Measurements from ENCODE around the gene ACAA2. TPM values are rescaled to one million over a fixed set of nuclear protein-coding genes. Genes with fewer than 3 reads are reported as not detected.

The ACAA2 gene, protein sequence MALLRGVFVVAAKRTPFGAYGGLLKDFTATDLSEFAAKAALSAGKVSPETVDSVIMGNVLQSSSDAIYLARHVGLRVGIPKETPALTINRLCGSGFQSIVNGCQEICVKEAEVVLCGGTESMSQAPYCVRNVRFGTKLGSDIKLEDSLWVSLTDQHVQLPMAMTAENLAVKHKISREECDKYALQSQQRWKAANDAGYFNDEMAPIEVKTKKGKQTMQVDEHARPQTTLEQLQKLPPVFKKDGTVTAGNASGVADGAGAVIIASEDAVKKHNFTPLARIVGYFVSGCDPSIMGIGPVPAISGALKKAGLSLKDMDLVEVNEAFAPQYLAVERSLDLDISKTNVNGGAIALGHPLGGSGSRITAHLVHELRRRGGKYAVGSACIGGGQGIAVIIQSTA
- 35.2 and 45.4 TPM in 2 replicates for total RNA-seq (2012; rRNA removed)

DNA sequence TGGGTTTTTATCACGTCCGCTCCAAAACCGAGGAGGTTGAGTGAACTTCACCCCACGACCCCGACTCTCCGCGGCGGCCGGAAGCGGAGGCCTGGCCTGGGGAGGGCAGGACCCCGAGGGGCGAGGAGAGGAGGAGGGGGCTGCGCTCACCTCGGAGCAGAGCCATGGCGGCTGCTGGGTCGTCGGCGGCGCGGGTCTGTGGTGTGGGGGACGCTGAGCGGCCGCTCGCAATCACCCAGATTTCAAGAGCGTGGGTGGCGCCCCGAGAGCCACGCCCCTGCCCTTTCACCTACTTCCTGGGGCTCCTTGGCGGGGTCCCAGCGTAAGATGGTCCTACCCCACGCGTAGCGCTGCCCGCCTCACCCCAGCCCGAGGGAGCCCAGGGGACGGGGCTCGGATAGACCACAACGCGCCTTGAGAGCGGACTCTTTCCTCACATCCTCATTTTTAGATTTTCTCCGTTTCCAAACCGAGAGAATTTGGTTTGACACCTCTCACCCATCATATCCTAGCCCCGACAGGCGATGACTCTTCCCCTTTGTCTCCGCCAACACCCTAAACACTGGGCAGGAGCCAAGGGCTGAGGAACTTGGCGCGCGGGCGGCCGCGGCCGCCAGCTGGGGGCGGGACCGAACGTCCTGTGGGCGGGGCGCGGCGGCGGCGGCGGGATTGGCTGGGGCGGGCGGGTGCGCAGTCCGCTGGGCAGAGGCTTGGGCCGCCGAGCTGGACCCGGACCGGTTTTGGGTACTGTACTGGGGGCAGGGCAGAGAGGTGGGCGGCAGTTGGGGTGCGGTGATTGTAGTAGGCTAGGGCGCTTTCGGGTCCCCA lies at the start of gene ACAA2:
ACAA2 (minus strand) TSS at position 215 of the 828 bp plus-strand sequence; CDS start at position 166, 49 bp downstream.
- peaks cover 4% of the 10 kb centered on the region for H3K9me3 ChIP-seq (replicated peaks; ENCODE audit: low read length)
- H3K4me1 ChIP-seq (ENCODE audit: control insufficient read depth, insufficient read depth, low read length), result peaks cover 17% of the 10 kb centered on the region
- peak within 1 kb of the TSS; percentile 98 for H3K9ac ChIP-seq (ENCODE audit: low read depth, low read length)
- no peaks in the 10 kb centered on the region for H3K36me3 ChIP-seq (ENCODE audit: insufficient read depth, low read length)
- peak within 1 kb of the TSS; percentile 99 for H3K4me3 ChIP-seq (ENCODE audit: low read length)
- no peaks in the 10 kb centered on the region for H3K27me3 ChIP-seq (ENCODE audit: control insufficient read depth, insufficient read depth, low read length)
- peak within 1 kb of the TSS; percentile 92 for H3K4me2 ChIP-seq (ENCODE audit: low read length)

DNA sequence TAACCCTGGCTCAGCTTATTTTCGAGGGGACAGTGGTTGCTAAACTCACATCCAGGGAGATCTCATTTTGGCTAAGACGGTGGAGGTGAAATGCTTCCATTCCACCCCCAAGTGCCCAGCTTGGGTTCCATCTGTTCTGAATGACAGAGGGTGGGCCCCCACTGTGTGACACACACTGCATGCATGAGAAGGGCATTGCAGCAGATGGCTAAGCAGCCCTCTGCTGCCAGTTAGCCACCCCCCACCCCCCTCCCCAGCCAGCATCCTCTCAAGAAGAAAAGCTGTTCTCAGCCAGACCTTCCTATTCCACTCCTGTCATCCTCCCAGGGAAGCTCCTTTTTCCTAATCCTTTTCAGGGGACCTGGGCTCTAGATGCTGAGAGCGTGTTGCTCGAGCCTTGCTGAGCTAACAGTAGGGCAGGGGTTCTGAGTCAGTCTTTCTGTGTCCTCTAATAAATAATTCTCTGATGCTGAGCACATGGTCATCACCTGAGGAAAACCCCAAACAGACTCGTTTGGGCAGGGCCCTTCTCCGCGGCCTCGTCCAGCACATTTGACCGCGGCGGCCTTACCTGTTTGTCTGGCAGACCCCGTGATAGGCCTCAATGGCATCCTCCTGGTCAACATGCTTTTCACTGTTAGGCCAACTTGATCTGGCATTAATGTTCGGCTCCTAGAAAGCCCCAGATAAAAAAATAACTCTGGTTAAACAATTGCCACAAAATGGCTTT lies 49.5 kb upstream of the ACAA2 start:
- H3K4me3 ChIP-seq (ENCODE audit: low read length), result no peak overlapping the region
- H3K27me3 ChIP-seq (ENCODE audit: control insufficient read depth, insufficient read depth, low read length), result peaks cover 10% of the 10 kb centered on the region
- H3K4me2 ChIP-seq (ENCODE audit: low read length), result no peak overlapping the region
- H3K9ac ChIP-seq (ENCODE audit: low read depth, low read length), result no peak overlapping the region
- no peaks in the 10 kb centered on the region for H3K9me3 ChIP-seq (replicated peaks; ENCODE audit: low read length)
- peaks cover 5% of the 10 kb centered on the region for H3K4me1 ChIP-seq (ENCODE audit: control insufficient read depth, insufficient read depth, low read length)
- no peaks in the 10 kb centered on the region for H3K36me3 ChIP-seq (ENCODE audit: insufficient read depth, low read length)

DNA sequence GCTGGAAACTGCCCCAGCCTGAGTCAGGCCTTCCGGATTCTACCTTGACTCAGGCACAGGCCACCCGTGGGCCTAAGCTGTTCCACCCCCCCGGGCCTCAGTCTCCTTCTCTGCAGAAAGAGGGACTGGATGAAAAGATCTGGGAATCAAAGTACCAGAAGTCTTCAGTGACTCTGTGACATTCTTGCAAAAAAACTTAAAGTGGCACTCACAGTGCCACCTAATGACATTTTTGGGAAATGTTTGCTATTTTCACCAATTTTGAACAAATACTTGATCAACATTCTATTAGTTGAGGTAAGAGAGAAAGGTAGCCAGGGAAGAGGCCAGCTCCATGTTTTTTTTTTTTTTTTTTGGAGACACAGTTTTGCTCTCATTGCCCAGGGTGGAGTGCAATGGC lies 48.3 kb upstream of the ACAA2 start:
- Histone ChIP-seq H3K9ac (ENCODE audit: low read depth, low read length) (no peak overlapping the region), H3K36me3 (ENCODE audit: insufficient read depth, low read length) (no peaks in the 10 kb centered on the region), H3K4me2 (ENCODE audit: low read length) (no peak overlapping the region), H3K4me1 (ENCODE audit: control insufficient read depth, insufficient read depth, low read length) (peaks cover 5% of the 10 kb centered on the region), H3K27me3 (ENCODE audit: control insufficient read depth, insufficient read depth, low read length) (peaks cover 10% of the 10 kb centered on the region), H3K4me3 (ENCODE audit: low read length) (no peak overlapping the region), H3K9me3 (replicated peaks; ENCODE audit: low read length) (no peaks in the 10 kb centered on the region)

DNA sequence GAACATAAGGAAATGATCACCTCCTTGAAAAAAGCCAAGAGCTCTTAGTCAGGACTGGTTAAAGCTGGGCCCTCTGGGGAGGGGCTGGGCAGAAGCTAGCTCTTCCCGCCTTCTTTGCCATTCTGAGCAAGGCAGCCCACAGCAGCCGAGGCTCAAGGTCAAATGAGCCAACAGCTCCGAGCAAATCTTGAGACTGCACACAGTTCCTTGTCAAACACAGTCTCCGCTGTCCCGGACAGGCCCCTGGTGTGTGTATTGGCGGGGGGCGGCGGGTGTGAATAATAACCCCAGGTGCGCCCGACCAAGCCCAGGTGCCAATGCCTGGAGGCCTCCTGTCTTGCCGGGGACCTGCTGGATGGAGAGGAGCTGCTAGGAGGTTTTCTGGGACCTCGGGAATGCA lies 46.4 kb upstream of the ACAA2 start:
- no peak overlapping the region for H3K4me3 ChIP-seq (ENCODE audit: low read length)

DNA sequence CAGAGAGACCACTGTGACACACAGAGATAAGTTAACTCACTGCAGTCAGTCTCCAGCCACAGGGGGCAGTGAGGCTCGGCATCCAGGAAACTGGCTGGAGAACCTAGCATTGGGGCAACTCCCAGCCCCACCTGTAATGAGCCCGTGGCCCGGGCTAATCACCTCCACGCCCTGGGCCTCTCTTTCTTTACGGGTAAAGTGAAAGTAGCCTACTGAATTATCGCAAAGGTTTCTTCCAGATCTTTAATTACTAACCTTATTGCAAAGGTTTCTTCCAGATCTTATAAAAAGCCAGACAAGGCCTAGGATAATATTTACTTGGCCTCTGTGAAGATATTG lies 45.7 kb upstream of the ACAA2 start:
- H3K9me3 ChIP-seq (replicated peaks; ENCODE audit: low read length), result no peaks in the 10 kb centered on the region
- H3K4me1 ChIP-seq (ENCODE audit: control insufficient read depth, insufficient read depth, low read length), result peaks cover 5% of the 10 kb centered on the region
- H3K4me3 ChIP-seq (ENCODE audit: low read length), result no peak overlapping the region
- H3K36me3 ChIP-seq (ENCODE audit: insufficient read depth, low read length), result no peaks in the 10 kb centered on the region
- no peaks in the 10 kb centered on the region for H3K27me3 ChIP-seq (ENCODE audit: control insufficient read depth, insufficient read depth, low read length)
- no peak overlapping the region for H3K4me2 ChIP-seq (ENCODE audit: low read length)
- no peak overlapping the region for H3K9ac ChIP-seq (ENCODE audit: low read depth, low read length)

More for the DNA sequence above, 46.4 kb upstream of the ACAA2 start:
- no peak overlapping the region for H3K4me2 ChIP-seq (ENCODE audit: low read length)
- H3K4me1 ChIP-seq (ENCODE audit: control insufficient read depth, insufficient read depth, low read length), result peaks cover 5% of the 10 kb centered on the region
- peaks cover 4% of the 10 kb centered on the region for H3K27me3 ChIP-seq (ENCODE audit: control insufficient read depth, insufficient read depth, low read length)
- H3K36me3 ChIP-seq (ENCODE audit: insufficient read depth, low read length), result no peaks in the 10 kb centered on the region
- H3K9me3 ChIP-seq (replicated peaks; ENCODE audit: low read length), result no peaks in the 10 kb centered on the region
- no peak overlapping the region for H3K9ac ChIP-seq (ENCODE audit: low read depth, low read length)

DNA sequence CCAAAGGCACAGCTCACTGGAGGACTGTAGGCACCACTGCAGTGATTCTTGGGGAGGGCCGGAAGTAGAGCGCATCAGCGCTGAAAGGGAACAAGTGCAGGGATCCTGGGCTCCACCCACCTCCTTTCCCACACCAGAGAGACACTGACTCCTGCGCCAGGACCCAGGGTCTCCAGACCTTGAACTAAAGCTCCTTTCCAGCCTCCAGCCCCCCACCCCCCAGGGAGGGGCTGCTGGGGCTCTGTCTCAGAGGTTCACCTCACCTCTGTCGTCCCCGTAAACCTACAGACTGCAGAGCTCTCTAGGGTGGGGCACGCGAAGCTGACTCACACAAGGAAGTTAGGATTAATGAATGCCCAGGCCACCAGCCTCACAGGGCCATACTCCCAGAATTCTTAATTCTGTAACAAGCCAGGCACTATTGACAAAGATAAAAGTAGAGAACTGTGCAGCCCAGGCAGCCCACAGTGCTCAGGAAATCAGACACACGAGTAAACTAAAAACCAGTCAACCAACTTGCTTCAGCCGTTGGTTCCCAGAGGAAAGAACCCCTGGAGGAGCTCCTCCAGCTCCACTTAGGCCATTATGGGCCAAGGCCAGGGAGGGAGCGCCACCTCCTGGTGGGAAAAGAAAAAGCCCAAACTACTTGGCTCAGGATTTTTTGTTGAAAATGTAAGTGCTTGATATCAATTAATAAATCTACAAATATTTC lies 45.1 kb upstream of the ACAA2 start:
- Histone ChIP-seq H3K4me1 (ENCODE audit: control insufficient read depth, insufficient read depth, low read length) (peaks cover 5% of the 10 kb centered on the region), H3K36me3 (ENCODE audit: insufficient read depth, low read length) (no peaks in the 10 kb centered on the region), H3K9ac (ENCODE audit: low read depth, low read length) (no peak overlapping the region), H3K27me3 (ENCODE audit: control insufficient read depth, insufficient read depth, low read length) (no peaks in the 10 kb centered on the region), H3K4me2 (ENCODE audit: low read length) (no peak overlapping the region), H3K9me3 (replicated peaks; ENCODE audit: low read length) (no peaks in the 10 kb centered on the region), H3K4me3 (ENCODE audit: low read length) (no peak overlapping the region)

DNA sequence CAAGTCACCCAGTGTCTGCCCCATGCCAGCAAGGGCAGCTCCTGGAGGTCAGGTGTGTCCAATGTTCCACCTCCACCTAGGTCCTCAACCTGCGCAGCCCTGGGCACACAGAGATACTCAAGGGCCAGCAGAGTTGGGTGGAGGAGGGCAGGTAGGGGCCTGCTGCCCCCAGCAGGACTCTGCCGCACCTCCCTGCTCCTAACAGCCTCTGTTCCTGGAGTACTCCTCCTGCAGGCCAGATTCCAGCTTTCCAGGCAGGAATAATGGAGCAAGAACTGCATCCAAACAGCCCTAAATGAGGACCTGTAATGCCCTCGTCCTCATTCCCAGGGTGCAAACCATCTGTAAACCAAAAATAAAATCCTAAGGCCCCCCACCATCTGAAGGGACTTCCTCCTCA lies 44.4 kb upstream of the ACAA2 start:
- H3K9me3 ChIP-seq (replicated peaks; ENCODE audit: low read length), result no peaks in the 10 kb centered on the region
- H3K4me1 ChIP-seq (ENCODE audit: control insufficient read depth, insufficient read depth, low read length), result peaks cover 5% of the 10 kb centered on the region
- H3K9ac ChIP-seq (ENCODE audit: low read depth, low read length), result no peak overlapping the region
- H3K4me2 ChIP-seq (ENCODE audit: low read length), result no peak overlapping the region
- no peaks in the 10 kb centered on the region for H3K27me3 ChIP-seq (ENCODE audit: control insufficient read depth, insufficient read depth, low read length)
- no peaks in the 10 kb centered on the region for H3K36me3 ChIP-seq (ENCODE audit: insufficient read depth, low read length)
- H3K4me3 ChIP-seq (ENCODE audit: low read length), result no peak overlapping the region

DNA sequence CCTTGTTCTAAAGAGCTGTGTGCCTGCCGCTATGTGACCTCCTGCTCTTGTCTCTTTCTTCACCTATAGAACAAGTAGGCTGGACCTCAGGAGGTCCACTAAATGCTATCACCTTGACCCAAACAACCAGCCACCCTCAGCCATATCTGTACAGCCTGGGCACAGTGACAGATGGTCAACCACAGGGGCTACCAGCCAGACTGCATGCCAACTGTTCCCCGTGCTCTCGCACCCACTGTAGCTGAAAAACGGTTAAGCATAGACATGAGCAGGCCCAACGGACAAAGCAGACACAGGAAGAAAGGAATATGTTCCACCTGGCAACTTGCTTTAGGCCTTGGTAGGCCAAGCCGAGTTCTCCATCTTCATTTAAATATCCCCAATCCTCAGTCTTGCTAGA lies 43.2 kb upstream of the ACAA2 start:
- no peaks in the 10 kb centered on the region for H3K27me3 ChIP-seq (ENCODE audit: control insufficient read depth, insufficient read depth, low read length)
- no peaks in the 10 kb centered on the region for H3K9me3 ChIP-seq (replicated peaks; ENCODE audit: low read length)
- no peaks in the 10 kb centered on the region for H3K36me3 ChIP-seq (ENCODE audit: insufficient read depth, low read length)
- H3K9ac ChIP-seq (ENCODE audit: low read depth, low read length), result no peak overlapping the region
- H3K4me2 ChIP-seq (ENCODE audit: low read length), result no peak overlapping the region
- no peak overlapping the region for H3K4me3 ChIP-seq (ENCODE audit: low read length)
- peaks cover 5% of the 10 kb centered on the region for H3K4me1 ChIP-seq (ENCODE audit: control insufficient read depth, insufficient read depth, low read length)

DNA sequence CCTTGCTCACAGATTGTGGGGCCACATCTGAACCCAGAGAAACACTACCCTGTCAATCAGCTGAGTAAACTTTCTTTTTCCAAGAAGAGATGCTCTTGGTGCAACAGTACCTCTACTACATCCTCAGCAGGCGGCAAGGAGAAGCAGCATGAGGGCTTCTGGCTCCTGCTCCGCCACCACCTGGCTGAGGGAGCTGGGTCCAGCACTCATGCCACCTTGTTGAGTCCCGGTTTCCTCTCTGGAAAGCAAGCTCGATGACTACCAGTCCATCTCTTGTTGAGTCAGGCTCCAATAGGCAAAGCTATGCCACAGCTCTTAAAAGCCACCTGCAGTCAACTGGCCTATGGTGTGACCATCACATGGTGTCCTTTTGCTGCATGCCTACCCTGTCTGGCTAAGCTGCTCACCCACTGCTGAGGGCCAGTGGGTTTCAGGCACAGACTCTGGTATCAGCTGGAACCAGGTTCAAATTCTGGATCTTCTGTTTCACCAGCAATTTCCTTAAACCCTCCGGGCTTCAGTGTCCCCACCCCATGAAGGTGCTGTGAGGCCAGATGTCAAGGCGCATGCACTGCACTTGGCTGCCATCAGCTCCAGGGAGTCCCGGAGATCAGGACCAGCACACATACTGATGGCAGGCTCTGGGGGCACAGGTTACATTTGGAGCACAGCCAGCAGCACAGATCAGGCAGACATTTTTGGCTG lies 42.5 kb upstream of the ACAA2 start:
- no peak overlapping the region for H3K4me3 ChIP-seq (ENCODE audit: low read length)

DNA sequence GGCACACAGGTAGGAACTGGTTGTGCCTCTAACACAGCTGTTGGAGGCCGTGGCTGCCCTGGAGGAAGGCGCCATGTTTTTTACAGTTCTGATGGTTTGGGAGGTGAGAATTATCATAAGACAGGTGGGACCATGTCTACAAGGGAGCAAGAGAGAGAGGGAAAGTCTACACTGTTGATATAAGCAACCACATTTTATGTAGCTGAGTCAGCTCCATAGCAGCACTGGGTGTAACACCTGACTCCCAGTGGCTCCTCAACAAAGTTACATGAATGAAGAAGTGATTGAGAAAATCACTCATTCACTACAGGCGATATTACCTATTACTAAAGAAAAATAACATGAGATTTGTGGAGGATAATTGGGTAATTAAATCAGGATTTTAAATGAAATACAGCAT lies 41.3 kb upstream of the ACAA2 start:
- no peaks in the 10 kb centered on the region for H3K9me3 ChIP-seq (replicated peaks; ENCODE audit: low read length)
- H3K9ac ChIP-seq (ENCODE audit: low read depth, low read length), result no peak overlapping the region

More for the DNA sequence above, 42.5 kb upstream of the ACAA2 start:
- Histone ChIP-seq H3K9ac (ENCODE audit: low read depth, low read length) (no peak overlapping the region), H3K4me2 (ENCODE audit: low read length) (no peak overlapping the region), H3K27me3 (ENCODE audit: control insufficient read depth, insufficient read depth, low read length) (no peaks in the 10 kb centered on the region), H3K4me1 (ENCODE audit: control insufficient read depth, insufficient read depth, low read length) (peaks cover 5% of the 10 kb centered on the region), H3K36me3 (ENCODE audit: insufficient read depth, low read length) (no peaks in the 10 kb centered on the region), H3K9me3 (replicated peaks; ENCODE audit: low read length) (no peaks in the 10 kb centered on the region)

More for the DNA sequence above, 41.3 kb upstream of the ACAA2 start:
- Histone ChIP-seq H3K27me3 (ENCODE audit: control insufficient read depth, insufficient read depth, low read length) (no peaks in the 10 kb centered on the region), H3K4me3 (ENCODE audit: low read length) (no peak overlapping the region), H3K4me2 (ENCODE audit: low read length) (no peak overlapping the region), H3K36me3 (ENCODE audit: insufficient read depth, low read length) (no peaks in the 10 kb centered on the region), H3K4me1 (ENCODE audit: control insufficient read depth, insufficient read depth, low read length) (peaks cover 11% of the 10 kb centered on the region)

Data from skeletal muscle satellite cell (primary cell).